ENCODE results near the gene OLFML2A. TPM values are rescaled to one million over a fixed set of nuclear protein-coding genes. Genes with fewer than 3 reads are reported as not detected.

Gene OLFML2A
- polyA plus RNA-seq, 2 of the 4 experiments (the other 2 are of a cell fraction) = 8.2 to 14.5 TPM

GRCh38 chr9:124793015-124793541 lies 16.1 kb downstream of the OLFML2A start:
- ATAC-seq (peak in 1 of 2 experiments; percentile 30; a peak in 2 of 6 replicates), DNase-seq (ENCODE audit: low read depth in 1 of 2, low spot score in 1 of 2) (no peak), FAIRE-seq (no peak)
- Histone ChIP-seq H3K4me3 (no peak overlapping the region), H3K4me1 (0 out of 3 replicates have a peak, but pooled peaks cover 8% of the 10 kb centered on the region), H3K4me2 (no peak overlapping the region), H3K9me3 (no peaks in the 10 kb centered on the region), H3K27ac (peak overlapping the region in 1 of 2 experiments; percentile 44; a peak in 1 of 6 replicates)
- ChIA-PET POLR2A (no interaction called here), CTCF (interaction anchor here (2.0 to 40.0 kb wide), 3 partner anchors 17 to 53 kb away, joined by 9 to 2512 read pairs (median 785); partner anchors contain the start of genes ARPC5L, NR6A1, OLFML2A and RPL35)
- WGBS (ENCODE audit: missing lambda C conversion rate) = 84% methylated on average over 8 of the region's 9 CpGs
- no peak for TF ChIP-seq MAX (IDR thresholded peaks at IDR 0.05)
- TF ChIP-seq USF2 (IDR thresholded peaks at IDR 0.05) = no peak
- TF ChIP-seq PBX3 (IDR thresholded peaks at IDR 0.05) = no peak
- TF ChIP-seq HDAC2 (IDR thresholded peaks at IDR 0.05) = no peak
- no peak for TF ChIP-seq E2F6 (IDR thresholded peaks at IDR 0.05; ENCODE audit: borderline replicate concordance, low read depth)
- no peak for TF ChIP-seq TP53 (CRISPR knock-in tag; IDR thresholded peaks at IDR 0.05)
- no peak for TF ChIP-seq JUN (IDR thresholded peaks at IDR 0.05)
- no peak for TF ChIP-seq EP300 (IDR thresholded peaks at IDR 0.05)
- TF ChIP-seq HES2 (IDR thresholded peaks at IDR 0.05) = no peak
- TF ChIP-seq HEYL (CRISPR knock-in tag; IDR thresholded peaks at IDR 0.05) = no peak
- TF ChIP-seq CEBPB (IDR thresholded peaks at IDR 0.05) = no peak
- TF ChIP-seq POLR2AphosphoS2 (conservative IDR thresholded peaks at IDR 0.05; ENCODE audit: low read length) = no peak
- no peak for TF ChIP-seq HOXA7 (CRISPR knock-in tag; IDR thresholded peaks at IDR 0.05)
- no peak for TF ChIP-seq EHF (CRISPR knock-in tag; IDR thresholded peaks at IDR 0.05)
- no peak for TF ChIP-seq SREBF2 (IDR thresholded peaks at IDR 0.05)
- TF ChIP-seq NFE2L2 (conservative IDR thresholded peaks at IDR 0.05; ENCODE audit: low read length) = no peak
- TF ChIP-seq ELK1 (IDR thresholded peaks at IDR 0.05; ENCODE audit: low read depth, low read length) = no peak
- no peak for TF ChIP-seq CTCF (IDR thresholded peaks at IDR 0.05)
- no peak for TF ChIP-seq CHD2 (IDR thresholded peaks at IDR 0.05; ENCODE audit: low read length, partially characterized antibody)
- TF ChIP-seq KDM1A (IDR thresholded peaks at IDR 0.05; ENCODE audit: low read depth) = no peak

- POLR2A ChIA-PET = no interaction called here
- peak in 1 of 2 experiments; percentile 57 for DNase-seq (ENCODE audit: low read depth in 1 of 2, low spot score in 1 of 2)
Measured at GRCh38 chr9:124794902-124795491, 18.1 kb downstream of the OLFML2A start.

More at GRCh38 chr9:124794902-124795491, 18.1 kb downstream of the OLFML2A start:
- FAIRE-seq (no peak), ATAC-seq (peak; percentile 73 to 84; a peak in 5 of 6 replicates)
- H3K9me3 ChIP-seq = no peaks in the 10 kb centered on the region
- TF ChIP-seq NFE2L2 (conservative IDR thresholded peaks at IDR 0.05; ENCODE audit: low read length) (no peak), CTCF (IDR thresholded peaks at IDR 0.05) (0 out of 3 replicates have a peak, but pooled peaks have one; percentile 9), MAZ (IDR thresholded peaks at IDR 0.05; ENCODE audit: borderline replicate concordance, low read depth, low read length) (no peak), MAX (IDR thresholded peaks at IDR 0.05) (peak; percentile 41; the same call in 1 of the 2 replicates), RAD21 (conservative IDR thresholded peaks at IDR 0.05 in 1 of 2, IDR thresholded peaks at IDR 0.05 in 1 of 2) (peak; percentile 31 to 52; a peak in 4 of 5 replicates), SMC3 (IDR thresholded peaks at IDR 0.05) (peak; percentile 38; the same call in 1 of the 3 replicates)
- 0 out of 3 replicates have a peak, but pooled peaks cover 8% of the 10 kb centered on the region for H3K4me1 ChIP-seq
- WGBS (ENCODE audit: missing lambda C conversion rate) = 85% methylated on average over 11 of the region's 11 CpGs
- CTCF ChIA-PET = interaction anchor here (0.6 to 40.0 kb wide), 7 partner anchors 9 to 83 kb away, joined by 3 to 2512 read pairs (median 9); partner anchors contain the start of genes ARPC5L, NR6A1, OLFML2A and RPL35
- H3K4me3 ChIP-seq = no peak overlapping the region
- H3K27ac ChIP-seq = peak overlapping the region in 1 of 2 experiments; percentile 53; a peak in 2 of 6 replicates
- H3K4me2 ChIP-seq = no peak overlapping the region

Measured in A549 (cell line).